HG02885 (cell line): ENCODE measurements around the gene ANKRD34C.
"Not testable (repeated sequence)": the region's sequence is repeated elsewhere in the genome, so short reads cannot be mapped to it uniquely, and the experiment has no call there.

Experiments used
- ATAC-seq: cut with Tn5 transposase; IDR thresholded peaks from one replicate; pipeline ENCODE4 v1.9.1; 2021; ENCODE audit warnings: mild to moderate bottlenecking; ENCODE audit not compliant: unreplicated experiment, poor library complexity

ANKRD34C gene

DNA sequence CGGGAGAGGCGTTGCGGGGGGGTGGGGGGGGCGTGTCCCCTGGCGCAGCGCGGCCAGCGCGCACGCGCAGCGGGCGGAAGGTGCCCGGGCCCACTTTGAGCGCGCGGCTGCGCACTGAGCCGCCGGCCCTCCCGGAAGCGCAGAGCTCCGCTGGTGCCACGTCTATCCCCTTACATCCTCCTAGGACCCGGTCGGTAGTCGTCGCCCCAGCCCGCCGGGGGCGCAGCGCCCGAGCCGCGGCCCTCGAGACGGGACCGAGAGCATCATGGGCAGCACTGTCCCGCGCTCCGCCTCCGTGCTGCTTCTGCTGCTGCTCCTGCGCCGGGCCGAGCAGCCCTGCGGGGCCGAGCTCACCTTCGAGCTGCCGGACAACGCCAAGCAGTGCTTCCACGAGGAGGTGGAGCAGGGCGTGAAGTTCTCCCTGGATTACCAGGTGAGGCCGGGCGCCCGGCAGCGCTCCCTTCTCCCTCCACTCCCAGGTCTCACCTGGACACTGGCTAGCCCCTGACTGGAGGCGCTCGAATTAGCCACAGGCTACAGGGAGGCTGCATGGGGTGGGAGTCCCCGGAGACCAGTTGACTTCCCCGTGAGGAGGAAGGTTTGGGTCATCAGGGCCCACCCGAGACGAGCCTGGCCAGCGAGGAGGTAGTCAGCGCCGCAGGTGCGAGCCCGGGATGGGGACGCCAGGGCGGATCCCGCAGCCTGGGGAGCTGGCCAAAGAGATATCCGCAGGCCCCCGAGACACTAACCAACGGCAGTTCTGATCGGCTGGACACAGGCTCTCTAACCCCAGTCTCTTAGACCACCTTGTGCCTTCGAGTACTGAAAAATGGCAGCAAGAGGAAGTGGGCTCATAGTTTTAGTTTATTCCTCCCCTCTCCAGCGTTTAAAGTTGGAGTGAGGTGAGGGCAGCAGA is 28.7 kb downstream of the ANKRD34C start, which contains the start of gene TMED3:
TSS of gene TMED3 (plus strand) at position 128 of the 916 bp plus-strand sequence. CDS start at position 266, 138 bp downstream.
- peak; percentile 86 for ATAC-seq

DNA sequence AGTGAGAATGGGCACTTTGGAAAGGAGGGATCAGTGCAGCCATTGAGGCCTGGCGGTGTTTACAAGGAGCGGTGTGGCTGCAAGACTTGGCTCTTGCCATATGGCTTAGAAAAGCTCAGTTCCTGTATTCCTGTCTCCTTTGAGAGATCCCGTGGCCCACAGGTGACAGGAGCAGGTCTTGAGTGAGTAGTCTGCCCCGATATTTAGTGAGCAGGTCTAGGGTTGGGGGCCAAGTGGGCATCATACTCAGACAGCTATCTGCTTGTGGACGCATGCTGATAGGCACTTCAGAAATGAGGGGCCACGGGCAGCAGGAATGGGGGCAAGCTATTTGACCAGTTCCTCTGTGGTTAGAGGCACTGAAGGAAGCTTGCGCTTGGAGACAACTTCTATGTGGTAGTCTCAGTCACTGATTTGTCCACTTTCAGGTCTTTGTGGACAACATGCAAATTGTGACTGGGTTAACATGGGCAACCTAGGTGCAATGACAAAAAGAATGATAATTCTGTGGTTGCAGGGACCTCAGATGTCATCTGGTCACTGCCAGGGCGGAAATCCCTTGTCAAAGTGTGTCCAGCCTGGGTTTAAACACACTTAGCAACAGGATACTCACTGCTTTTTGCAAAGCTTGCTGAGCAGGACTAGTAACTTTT is 29.5 kb downstream of the ANKRD34C start:
- no peak for ATAC-seq

DNA sequence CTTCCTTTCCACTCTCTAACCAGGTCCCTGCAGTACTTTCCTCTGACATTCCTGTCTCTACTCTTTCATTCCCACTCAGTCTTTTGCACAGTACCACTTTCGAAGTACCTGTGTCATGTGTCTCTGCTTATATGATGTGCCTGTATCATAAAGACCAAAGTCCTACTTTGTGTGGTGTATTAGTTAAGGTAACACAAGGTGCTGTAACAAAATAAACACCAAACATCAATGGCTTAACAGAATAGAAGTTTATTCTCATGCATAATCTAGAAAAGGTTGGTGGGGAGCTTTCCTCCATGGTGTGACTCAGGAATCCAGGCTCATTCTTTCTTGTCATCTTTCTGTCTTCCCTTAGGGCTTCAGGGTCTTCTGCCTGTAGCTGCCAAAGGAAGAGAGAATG is 31.7 kb downstream of the ANKRD34C start:
- ATAC-seq, result no peak

DNA sequence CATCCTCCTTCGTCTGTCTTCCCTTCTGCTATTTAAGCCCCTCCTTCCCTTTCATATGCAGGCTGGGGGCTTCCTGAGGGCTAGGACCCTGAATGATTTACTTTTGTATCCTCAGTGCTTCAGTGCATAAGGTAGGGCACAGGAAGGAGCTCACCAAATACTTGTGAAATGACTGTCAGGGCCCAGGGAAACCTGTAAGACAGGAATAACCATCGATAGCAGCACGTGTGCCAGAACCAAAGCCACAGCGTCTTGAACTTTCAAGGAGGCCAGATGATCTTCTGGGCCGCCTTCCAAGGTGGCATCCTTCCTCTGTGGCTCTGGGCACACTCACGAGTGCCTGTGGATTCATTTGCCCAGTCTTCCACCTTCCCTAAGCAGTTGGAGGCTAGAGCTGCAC is 32.3 kb downstream of the ANKRD34C start:
- ATAC-seq, result no peak

DNA sequence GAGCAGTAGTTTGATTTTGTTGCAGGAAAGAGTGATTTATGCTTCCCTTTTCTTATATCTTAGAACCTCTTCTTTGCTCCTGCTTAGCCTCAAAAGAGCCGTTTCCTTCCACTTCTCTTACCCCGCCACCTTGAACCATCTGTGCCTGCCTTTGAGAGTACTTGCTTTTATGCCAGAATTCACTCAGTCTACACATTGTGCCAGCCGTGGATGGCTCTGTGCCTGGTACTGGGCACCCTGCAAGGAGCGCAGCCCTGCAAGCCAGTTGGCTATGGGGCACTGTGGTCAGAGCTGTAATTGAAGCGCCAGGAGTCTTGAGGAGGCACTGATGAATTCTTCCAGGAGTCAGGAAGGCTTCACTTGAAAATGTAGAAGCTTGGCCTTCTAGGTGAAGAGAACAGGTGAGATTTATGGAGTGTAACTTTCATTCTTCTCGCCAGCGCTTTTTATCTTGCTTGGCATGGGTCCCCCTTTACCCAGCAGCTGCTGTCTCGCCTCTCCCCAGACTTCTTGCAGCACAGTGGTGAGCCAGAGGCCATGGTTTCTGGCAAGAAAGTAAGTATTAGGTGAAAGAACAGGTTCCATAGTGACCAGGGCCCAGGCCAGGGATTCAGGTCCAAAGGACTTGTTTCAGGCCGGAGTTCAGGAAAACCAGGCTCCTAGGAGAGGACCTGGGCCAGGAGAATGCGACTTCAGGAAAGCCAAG is 33.3 kb downstream of the ANKRD34C start:
- no peak for ATAC-seq

DNA sequence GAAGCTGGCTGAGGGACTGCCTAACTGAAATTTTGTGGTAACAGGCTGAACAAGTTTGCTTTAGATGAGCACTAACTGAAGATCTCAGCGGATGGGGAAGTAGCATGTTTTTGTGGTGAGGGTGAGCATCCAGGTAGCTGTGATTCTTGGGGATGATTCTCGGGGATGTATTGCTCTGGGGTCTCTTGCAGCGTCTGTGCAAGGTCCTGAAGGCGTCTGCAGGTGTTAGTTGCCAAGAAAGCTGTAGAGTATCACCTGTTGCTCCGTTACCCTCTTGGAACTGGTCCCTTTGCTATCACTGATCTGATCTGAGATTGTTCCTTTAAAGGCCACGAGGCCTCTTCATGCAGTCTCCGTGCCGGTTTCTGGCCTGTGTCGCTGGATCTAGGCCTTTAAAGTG is 34.3 kb downstream of the ANKRD34C start:
- ATAC-seq, result no peak

DNA sequence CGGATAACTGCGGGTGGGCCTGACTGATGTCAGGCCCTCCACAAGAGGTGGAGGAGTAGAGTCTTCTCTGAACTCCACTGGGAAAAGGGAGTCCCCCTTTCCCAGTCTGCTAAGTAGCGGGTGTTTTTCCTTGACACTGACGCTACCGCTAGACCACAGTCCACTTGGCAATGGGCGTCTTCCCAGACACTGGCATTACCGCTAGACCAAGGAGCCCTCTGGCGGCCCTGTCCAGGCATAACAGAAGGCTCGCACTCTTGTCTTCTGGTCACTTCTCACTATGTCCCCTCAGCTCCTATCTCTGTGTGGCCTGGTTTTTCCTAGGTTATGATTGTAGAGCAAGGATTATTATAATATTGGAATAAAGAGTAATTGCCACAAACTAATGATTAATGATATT is 37.5 kb downstream of the ANKRD34C start:
- ATAC-seq, result not testable (repeated sequence)

DNA sequence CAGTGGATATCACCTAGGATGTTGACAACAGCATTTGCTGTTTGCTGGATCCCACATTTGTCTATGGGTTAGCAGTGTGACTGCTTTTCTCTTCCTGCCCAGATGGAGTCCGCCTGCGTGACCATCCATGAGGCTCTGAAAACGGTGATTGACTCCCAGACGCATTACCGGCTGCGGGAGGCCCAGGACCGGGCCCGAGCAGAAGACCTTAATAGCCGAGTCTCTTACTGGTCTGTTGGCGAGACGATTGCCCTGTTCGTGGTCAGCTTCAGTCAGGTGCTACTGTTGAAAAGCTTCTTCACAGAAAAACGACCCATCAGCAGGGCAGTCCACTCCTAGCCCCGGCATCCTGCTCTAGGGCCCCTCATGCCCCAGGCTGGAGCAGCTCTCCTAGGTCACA is 39.4 kb downstream of the ANKRD34C start:
- ATAC-seq, result no peak

DNA sequence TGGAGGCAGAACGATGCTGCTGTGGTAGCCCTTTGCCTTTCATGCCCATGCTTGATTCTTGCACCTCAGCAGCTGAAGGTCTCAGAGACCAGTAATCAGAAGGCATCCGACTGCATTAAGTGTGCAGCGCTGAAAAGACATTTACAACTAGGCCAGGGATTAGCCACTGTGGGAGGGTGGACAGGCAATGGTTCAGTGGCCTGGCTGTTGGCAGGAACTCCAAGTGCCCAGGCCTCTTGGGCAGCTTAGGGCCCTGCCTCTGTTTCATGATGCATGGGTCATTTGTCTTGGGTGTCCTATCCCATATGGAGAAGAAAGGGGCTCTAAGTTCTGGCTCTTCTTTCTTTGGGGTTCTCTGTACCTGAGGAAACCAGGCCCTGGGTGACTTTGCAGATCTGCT is 39.8 kb downstream of the ANKRD34C start:
- no peak for ATAC-seq

DNA sequence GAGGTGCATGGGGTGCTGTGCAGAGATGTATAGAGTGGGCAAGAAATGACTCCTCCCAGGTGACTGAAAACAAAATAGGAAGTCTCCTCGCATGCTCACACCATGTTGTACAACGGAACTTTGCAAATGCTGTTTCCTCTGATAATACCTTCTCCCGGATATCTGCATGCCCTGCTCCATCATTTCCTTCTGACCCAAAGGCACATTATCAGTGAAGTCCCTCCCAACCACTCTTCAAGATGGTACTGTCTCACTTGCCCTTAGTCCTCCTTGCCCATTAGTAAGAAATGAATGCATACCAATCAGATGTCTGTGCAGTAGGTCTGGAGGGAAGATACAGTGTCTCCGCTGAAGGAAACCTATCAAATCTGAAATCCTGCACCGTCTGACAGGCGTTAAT is 40.4 kb downstream of the ANKRD34C start:
- no peak for ATAC-seq

DNA sequence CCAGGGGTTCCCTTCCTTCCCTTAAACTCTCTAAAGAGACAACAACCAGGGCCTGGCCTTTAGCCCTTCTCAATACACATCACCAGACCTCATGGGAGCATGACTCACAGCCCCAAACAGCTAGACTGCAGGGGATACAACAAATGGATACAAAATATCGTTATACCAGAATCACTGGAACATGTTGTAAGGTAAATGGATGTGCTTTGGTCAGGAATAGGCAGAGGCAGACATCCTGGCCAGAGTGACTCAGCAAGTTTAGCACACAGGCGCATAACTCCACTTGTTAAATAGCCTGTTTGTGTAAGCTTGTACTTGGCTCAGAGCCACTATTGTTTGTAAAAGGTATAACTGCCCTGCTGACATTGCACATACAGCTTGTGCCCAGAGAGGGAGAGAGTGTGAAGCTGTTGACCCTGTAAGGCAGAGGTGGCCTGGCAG is 46.7 kb downstream of the ANKRD34C start:
- no peak for ATAC-seq
